HUDEP-2 (cell line): Measurements from ENCODE around the gene LAMA2.
"Not testable (repeated sequence)": the region's sequence is repeated elsewhere in the genome, so short reads cannot be mapped to it uniquely, and the experiment has no call there.

ENCODE experiments used
- DNase-seq, 76 experiments: peaks; one replicate each; lab custom pipeline; 2025; ENCODE audit not compliant: unreplicated experiment in 76 of 76; lab: John Stamatoyannopoulos, UW

LAMA2 gene

DNA sequence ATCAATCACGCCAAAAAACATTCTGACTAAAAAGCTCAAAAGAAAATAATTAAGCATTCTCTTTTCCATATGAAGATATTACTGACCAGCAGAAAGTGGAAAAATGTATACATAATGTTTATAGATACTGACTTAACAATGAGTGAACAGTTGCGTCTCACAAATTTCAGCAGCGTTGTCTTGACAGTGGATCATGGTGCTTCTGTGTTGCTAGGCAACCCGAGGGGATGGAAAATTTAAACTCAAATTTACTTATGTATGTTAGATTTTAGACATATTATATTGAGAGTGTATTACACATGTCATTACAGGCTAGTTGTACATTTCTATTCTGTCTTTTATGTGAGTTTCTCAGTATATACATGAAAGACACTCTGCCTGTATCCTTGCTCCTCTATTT, 110.2 kb downstream of the LAMA2 start:
- no peak for DNase-seq

DNA sequence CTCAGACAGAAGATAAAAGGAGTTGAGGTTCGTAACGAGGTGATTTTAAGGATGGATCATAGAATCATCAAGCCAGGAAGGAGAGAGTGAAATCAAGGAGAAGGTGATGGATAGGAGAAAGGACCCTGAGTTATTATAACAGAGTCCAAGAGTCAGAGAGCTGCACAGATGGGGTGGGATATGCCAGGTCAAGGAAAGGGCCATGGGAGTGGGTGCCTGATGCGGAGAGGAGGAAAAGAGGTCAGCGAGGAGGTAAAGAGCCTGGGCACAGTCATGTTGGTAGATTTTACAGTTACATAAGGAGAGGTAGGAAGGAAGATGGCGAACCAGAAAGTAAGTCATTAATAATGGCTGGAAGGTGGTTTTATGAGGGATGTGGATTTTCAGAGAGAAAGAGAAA, 114.9 kb downstream of the LAMA2 start:
- no peak for DNase-seq

DNA sequence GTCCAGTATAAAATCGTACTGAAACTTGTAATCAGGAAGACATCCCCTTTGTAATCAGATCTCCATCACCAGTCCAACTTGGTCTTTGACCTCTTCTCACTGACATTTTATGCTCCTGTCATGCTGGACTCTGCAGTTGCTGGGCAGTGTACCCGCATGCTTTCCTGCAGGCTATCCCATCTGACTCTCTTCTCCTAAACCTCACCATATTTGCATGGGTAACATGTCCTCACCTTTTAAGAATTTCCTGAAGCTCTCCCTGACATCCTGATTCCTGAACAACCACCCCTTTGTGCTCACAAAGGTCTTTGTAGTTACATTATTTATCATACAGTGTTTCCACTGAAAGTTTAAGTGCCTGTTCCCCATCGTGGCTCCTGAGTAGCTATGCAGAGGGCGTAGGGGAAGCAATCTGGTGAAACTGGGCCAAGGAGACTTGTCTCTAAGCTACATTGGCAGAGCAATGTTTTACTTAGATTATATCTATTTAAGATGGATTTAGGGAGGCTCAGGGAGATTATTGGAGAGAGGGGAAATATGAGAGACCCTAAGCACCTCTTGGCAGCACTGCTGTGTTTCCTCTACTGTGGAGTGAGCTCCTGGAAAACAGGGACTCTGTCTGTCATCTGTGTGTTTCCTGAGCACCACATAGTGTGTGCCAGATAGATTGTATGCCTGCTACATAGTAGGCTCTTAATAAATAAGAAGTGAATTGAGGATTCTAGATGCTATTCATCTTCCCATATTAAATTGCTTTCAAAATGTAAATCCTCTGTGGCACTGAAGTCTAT, 124.0 kb downstream of the LAMA2 start:
- no peak for DNase-seq

DNA sequence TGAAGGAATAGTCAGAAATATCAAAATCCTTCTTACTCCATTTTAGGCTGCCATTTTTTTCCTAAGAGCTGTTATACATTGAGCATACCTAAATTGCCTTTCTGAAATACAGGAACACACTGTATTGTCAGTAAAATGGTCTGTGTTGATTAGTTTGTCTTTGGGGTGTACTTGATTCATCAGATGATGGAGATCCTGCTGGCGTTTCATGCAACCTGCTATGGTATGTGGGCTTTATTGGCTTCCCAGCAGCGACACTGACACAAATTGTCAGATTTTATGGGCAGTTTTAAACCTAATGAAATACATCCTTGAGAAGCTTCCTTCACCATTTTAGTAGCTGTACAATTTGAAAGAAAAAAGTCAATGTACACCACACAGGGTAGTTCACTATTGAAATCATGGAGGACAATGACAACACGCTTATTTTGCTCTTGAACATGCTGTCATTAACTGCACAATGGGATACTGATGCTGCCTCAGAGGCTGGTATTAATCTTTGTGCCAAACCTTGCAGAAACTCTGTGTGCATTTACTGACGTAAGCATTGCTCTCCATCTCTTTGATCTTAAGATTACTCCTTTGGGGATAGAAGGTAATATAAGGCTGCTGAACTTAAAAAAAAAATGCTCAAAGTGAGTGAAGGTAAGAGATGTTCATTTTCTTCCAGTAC, 124.9 kb downstream of the LAMA2 start:
- no peak for DNase-seq

DNA sequence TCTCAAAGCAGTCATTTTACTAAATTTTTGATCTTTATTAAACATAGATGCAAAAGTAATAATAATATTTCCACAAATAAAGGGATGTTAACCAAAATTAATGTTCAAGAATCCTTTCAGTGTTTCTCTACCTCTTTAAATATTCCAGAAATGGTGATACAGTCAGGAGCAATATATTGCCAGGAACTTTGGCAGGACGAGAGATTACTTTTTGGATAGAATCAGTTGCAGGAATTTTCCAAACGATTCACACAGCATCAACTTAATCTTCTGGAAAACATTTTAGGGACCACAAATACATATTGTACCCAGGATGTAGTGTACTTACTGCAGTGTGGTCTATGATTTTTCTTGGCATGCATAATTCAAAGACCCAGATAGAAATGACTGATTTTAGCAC, 125.7 kb downstream of the LAMA2 start:
- DNase-seq = no peak

DNA sequence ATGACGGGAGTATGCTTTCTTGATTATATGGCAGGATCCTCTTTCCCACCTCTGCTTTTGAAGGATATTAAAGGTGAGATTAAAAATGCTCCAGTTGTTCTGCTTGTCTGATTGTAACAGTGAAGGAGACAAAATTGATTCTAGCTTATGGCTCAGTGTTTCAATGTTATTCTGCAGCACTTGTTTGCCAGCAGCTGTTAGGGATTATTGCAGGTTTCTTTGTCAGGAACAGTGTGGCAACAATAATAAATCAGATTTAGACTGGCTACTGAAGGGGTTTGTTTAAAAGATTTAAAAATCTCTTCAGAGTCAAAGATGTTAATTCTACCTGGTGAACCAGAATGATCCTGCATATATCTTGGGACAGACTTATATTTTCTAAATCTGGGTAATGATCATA, 126.9 kb downstream of the LAMA2 start:
- DNase-seq = no peak

DNA sequence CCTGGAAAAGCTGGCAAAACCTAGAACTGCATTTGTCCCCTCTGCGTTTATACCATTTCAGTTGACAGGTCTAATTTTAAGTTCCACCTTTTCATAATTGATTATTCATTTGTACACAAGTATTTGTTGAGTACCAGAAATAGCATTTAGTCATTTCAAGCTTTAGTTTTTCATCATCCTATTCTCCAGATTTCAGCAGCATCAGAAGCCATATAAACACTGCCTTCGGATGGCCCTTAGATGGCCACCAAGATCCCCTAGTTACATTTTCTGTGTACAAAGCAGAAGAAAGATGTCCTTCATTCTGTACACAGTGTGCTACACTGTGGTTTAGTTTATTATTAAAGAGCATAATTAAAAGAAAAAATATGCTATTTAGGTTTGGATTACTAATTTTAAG, 131.4 kb downstream of the LAMA2 start:
- no peak for DNase-seq

DNA sequence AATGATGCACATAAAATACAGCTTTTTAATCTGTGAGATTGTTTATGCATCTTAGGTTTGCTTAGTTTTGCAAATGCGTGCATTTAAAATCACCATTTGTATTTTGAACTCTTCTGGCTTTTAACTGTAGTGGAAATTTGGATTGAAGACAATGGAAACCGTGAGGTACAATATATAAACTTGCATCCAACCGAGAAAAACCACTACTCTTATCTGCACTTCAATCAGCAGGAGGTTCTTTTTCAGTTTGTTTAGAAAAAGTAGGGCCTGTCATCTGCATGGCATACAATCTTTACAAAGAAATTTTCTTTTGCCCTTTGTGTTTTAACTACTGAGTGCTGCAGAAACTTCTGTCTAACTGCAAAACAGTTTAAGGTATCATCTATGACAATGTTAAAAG, 132.8 kb downstream of the LAMA2 start:
- no peak for DNase-seq

DNA sequence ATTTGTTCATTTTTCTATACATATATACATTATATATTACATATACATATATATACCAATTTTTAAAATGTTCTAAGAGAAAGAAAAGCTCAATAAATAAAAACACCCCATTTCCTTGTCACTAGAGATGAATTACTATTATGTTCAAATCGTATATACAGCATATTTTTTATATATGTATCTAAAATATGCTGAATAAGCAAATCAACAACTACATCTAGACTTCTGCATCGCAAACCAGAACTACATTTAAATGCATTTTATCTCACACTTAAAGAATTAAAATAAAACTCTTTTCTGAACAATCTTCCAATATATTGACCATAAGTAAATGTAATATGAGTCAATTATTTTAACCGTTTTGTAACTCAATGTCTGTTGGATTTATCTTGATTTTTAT, 133.9 kb downstream of the LAMA2 start:
- DNase-seq = no peak

DNA sequence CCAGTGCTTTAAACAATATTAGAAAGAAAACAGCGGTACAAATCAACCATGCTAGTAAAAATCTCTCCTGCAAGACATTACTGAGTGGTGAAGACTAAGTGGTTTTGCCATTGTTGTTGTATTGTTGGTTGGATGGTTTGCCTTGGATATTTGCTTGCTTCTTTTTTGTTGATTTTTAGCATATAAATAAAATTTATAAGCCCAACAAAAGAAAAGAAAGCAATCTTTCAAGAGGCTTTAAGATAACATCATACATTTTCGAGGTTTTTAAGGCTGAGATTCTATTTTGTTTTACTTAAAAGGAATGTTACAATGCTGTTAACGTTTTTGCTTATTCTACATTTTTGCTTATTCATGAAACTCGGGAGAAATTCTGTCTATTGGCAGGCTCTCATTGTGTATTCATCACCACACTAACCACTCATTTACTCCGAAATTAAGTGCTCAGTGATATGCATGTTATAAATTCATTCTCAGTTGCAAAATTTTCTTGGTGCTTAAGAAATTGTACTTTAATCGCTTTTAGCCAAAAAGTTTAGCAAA, 139.1 kb downstream of the LAMA2 start:
- DNase-seq = no peak

DNA sequence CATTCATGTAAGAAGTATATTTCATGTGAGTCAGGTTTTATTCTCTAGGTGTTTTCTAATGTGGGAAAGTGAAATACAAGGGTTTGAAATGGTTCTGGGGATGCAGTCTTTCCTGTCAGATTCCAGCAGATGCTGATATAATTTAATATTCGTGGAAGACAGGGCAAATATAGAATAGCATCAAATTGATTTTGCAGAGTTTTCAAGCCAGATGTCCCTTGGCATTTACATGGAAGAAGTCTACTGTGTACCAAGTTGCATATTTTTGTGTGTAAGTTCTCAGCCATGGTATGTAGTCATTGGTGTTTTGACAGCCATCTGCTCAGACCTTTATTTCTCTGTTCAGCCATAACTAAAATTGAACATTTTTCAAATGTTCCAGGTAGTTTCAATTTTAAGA, 143.7 kb downstream of the LAMA2 start:
- DNase-seq = no peak

DNA sequence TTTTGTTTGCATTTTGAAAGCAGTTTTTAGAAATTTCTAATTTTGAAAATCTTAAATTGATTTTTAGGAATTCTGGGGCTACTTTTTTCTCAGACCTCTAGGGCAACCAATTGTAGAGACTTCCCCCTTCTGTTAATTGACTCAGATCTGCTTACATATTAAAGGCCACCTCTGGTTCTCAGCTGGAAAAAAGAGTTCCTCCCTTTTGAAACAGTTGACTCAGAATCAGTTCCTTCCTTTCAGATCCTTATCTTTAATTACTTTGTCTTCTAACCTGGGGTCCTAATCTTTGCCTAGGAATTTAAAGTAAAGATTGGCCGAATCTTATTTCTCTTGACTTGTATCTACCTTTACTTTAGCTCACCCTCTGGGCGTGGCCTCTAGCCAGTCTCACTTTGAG, 146.8 kb downstream of the LAMA2 start:
- DNase-seq = no peak

DNA sequence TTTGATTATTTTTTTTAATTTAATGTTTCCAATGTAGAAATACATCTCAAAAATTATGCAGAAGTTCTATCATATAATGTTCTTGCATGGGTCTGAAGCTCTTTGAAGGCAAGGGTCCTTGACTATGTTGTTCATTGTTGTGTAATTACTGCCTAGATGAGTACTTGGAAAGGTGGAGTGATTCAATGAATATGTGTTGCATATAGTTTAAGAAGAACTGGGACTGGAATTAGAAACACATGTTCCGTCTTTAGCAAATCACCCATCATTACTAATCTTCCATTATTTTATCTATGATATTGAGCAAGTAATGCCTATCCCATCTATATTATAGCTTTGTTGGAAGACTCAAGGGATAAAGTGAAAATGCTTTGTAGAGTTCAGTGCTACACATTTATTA, 147.3 kb downstream of the LAMA2 start:
- DNase-seq = no peak

DNA sequence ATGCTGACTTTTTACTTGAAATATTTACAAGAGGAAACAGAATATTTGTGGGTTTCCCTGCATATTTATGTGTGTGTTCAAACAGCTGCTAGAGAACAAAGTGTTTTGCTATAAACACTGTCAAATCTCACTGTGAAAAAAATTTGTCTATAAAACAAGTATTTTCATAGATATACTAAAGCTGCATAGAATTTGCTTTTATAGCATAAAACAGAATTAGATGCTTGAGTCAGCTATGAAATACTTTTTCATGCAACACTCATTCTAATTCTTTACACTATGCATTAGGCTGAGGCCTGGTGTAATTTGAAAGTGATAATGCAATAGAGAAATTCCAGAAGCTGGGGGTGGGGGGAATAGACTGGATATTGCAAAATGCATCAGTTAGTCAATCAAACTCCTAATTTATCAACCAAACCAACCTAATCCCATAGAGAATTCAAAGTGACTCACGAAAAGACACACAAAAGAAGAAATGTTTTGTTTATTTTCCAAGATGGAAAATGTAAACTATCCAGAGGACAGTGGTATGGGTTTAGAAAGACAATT, 148.2 kb downstream of the LAMA2 start:
- no peak for DNase-seq

DNA sequence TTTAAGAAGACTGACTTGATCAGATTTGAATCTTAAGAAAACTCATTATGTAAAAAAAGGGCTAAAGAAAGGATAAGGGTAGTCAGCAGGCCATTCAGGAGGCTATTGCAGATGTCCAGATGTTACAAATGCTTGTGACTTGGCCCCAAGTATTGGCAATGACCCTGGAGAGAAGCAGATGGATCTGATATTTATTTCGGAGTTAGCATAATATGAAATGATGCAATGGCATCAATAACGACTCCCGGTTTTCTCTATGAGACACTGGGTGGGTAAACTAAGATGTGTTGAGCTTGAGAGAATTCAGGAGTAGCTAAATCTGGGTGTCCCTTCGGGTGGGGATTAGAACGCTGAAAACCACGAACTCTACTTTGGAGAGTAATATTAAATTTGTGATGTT, 149.7 kb downstream of the LAMA2 start:
- no peak for DNase-seq

DNA sequence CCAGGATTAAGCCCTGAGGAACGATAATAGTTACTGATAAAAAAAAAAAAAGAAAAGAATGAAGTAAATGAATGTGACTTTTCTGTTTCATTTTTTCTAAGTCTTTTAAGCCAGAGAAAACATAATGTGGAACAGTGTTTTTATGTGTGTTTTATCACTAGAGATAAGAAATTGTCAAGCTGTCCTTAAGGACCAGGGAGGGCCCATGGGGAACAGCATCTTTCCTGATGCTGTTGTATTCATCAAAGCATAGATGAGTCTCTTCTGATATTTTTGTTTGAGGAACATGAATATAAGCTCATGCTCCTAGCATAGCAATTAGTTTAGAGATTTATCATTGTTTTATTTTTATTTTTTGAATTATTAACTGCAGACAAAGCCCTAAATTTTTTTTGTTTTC, 150.2 kb downstream of the LAMA2 start:
- no peak for DNase-seq

DNA sequence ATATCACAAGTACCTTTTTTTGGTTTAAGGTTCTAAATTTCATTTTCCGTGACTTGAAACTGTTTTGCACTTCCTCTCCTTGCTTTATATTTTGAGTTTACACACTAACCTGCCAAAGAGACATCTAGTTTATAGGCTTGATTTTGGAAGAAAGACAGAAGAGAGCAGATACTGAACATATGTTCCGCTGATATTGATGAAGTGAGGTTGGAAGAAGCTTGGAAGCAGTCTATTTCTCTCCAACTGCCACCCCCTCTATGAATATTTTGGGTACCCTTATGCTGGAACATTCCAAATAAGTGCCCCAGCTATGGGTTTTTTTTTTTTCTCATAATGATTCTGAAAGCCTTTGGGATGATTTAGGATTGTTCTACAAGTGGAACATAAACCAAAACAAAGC, 150.6 kb downstream of the LAMA2 start:
- DNase-seq = no peak

DNA sequence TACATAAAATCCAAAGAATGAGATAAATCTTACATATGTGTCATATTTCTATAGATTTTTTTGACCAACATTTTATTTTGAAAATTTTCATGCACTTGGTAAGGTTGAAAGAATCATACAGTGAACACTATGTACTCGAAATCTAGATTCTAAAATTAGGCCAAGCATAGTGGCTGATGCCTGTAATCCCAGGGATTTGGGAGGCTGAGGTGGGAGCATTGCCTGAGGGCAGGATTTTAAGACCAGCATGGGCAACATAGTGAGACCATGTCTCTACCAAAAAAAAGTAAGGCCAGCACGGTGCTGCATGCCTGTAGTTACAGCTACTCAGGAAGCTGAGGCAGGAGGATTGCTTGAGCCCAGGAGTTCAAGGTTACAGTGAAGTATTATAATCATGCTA, 158.6 kb downstream of the LAMA2 start:
- no peak for DNase-seq

DNA sequence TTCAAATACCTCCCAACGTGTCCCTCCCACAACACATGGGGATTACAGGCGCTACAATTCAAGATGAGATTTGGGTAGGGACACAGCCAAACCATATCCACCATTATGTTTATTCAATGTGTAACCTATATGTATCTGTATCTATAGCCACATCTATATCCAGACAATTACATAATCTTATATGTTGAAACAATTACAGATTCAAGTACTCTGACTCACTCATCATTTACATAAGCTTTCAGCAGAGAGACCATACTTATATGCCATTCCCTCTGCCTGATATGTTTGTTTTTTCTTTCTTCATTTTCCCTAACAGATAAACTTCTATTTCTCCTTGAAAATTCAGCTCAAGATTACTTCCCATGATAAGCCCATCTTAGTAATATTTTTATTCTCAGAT, 163.6 kb downstream of the LAMA2 start:
- no peak for DNase-seq

DNA sequence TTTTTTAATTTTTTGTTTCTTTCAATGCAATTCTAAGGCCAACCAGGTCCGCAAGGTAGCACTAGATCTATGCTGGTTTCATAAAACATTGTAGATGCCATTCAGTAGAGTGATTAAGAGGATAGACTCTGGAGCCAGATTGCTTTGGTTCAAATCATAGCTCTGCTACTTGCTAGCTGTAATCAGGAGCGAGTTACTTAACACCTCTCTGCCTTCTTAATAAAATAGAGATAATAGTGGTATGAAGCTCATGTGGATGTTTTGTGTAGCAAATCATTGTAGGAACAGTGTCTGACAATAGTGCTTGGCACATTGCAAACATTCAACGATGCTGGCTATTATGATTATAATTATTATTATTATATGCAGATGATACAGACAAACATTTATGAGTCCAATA, 164.9 kb downstream of the LAMA2 start:
- no peak for DNase-seq

DNA sequence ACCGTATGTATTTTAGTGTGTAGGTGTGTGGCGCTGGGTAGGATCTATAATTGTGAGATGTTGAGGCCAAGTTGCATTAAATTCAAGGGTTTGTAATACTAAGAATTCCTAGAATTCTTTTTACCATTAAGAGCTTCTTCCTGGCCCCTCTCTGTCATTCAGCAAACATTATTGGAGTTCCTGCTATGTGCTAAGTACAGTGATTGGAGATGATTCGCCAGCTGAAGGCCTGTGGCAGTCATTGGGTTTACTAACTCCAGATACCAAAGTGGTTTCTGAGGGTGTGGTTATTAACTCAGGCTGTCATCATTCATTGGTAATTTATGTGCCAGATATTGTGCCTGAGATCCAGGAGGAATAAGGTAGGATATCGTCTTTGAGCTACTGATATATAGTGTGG, 167.1 kb downstream of the LAMA2 start:
- no peak for DNase-seq

DNA sequence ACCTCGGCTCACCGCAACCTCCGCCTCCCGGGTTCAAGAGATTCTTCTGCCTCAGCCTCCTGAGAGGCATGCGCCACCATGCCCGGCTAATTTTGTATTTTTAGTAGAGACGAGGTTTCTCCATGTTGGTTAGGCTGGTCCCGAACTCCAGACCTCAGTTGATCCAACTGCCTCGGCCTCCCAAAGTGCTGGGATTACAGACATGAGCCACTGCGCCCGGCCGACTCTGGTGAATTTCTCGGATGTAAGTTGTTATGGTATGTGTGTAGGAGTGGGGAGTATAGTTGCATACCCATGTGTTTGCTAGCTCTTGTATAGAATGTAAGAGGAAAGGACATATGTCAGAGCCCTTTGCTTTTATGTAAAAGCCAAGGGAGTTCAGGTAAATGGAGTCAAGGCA, 170.2 kb downstream of the LAMA2 start:
- not testable (repeated sequence) for DNase-seq
